Measurements from ENCODE around the gene ZNF536. TPM values are rescaled to one million over a fixed set of nuclear protein-coding genes. Genes with fewer than 3 reads are reported as not detected.

The ZNF536 gene
- total RNA-seq, 4 donors from 2014 or later: 1.3 to 12.4 (median 1.8) TPM

- Histone ChIP-seq H3K27ac (no peak overlapping the region), H3K27me3 (no peaks in the 10 kb centered on the region), H3K9me3 (no peaks in the 10 kb centered on the region), H3K4me3 (no peak overlapping the region), H3K4me1 (no peaks in the 10 kb centered on the region), H3K36me3 (no peaks in the 10 kb centered on the region)
- no peak for TF ChIP-seq POLR2A (IDR thresholded peaks at IDR 0.05)
- DNase-seq: no peak
Observed at GRCh38 chr19:30469774-30470173, 97.6 kb downstream of the ZNF536 start.

- H3K27me3 ChIP-seq: no peaks in the 10 kb centered on the region
- no peak for DNase-seq
- TF ChIP-seq CTCF (IDR thresholded peaks at IDR 0.05) (no peak), POLR2A (IDR thresholded peaks at IDR 0.05) (no peak)
Observed at GRCh38 chr19:30471441-30471840, 99.3 kb downstream of the ZNF536 start.

GRCh38 chr19:30473334-30473867, 101.2 kb downstream of the ZNF536 start:
- DNase-seq: no peak
- H3K9me3 ChIP-seq: no peaks in the 10 kb centered on the region
- no peaks in the 10 kb centered on the region for H3K27me3 ChIP-seq
- no peak overlapping the region for H3K27ac ChIP-seq
- H3K4me3 ChIP-seq: no peak overlapping the region
- TF ChIP-seq CTCF (IDR thresholded peaks at IDR 0.05) (no peak), POLR2A (IDR thresholded peaks at IDR 0.05) (no peak)
- H3K36me3 ChIP-seq: no peaks in the 10 kb centered on the region
- H3K4me1 ChIP-seq: no peaks in the 10 kb centered on the region

More at GRCh38 chr19:30471441-30471840, 99.3 kb downstream of the ZNF536 start:
- Histone ChIP-seq H3K27ac (no peak overlapping the region), H3K4me3 (no peak overlapping the region), H3K9me3 (no peaks in the 10 kb centered on the region), H3K4me1 (no peaks in the 10 kb centered on the region), H3K36me3 (no peaks in the 10 kb centered on the region)

- DNase-seq: no peak
- Histone ChIP-seq H3K27ac (no peak overlapping the region), H3K9me3 (no peaks in the 10 kb centered on the region), H3K36me3 (no peaks in the 10 kb centered on the region), H3K4me1 (no peaks in the 10 kb centered on the region), H3K27me3 (no peaks in the 10 kb centered on the region), H3K4me3 (no peak overlapping the region)
- TF ChIP-seq POLR2A (IDR thresholded peaks at IDR 0.05) (no peak), CTCF (IDR thresholded peaks at IDR 0.05) (no peak)
Observed at GRCh38 chr19:30476997-30477396, 104.8 kb downstream of the ZNF536 start.

GRCh38 chr19:30479231-30479630, 107.0 kb downstream of the ZNF536 start:
- Histone ChIP-seq H3K27ac (no peak overlapping the region), H3K27me3 (no peaks in the 10 kb centered on the region), H3K4me1 (no peaks in the 10 kb centered on the region), H3K9me3 (no peaks in the 10 kb centered on the region), H3K4me3 (no peak overlapping the region), H3K36me3 (no peaks in the 10 kb centered on the region)
- DNase-seq: peak in 1 of 3 donors; percentile 46
- TF ChIP-seq CTCF (IDR thresholded peaks at IDR 0.05): no peak
- TF ChIP-seq POLR2A (IDR thresholded peaks at IDR 0.05): no peak

- H3K4me1 ChIP-seq: no peaks in the 10 kb centered on the region
- no peaks in the 10 kb centered on the region for H3K9me3 ChIP-seq
- no peak for TF ChIP-seq POLR2A (IDR thresholded peaks at IDR 0.05)
- no peak for TF ChIP-seq CTCF (IDR thresholded peaks at IDR 0.05)
- no peaks in the 10 kb centered on the region for H3K36me3 ChIP-seq
- H3K4me3 ChIP-seq: no peak overlapping the region
- H3K27me3 ChIP-seq: no peaks in the 10 kb centered on the region
- H3K27ac ChIP-seq: no peak overlapping the region
- DNase-seq: no peak
Observed at GRCh38 chr19:30480097-30480496, 107.9 kb downstream of the ZNF536 start.

Measured in Peyer's patch (tissue), 4 donors.